ENCODE data around the gene SLC10A7. TPM values are rescaled to one million over a fixed set of nuclear protein-coding genes. Genes with fewer than 3 reads are reported as not detected.

SLC10A7 gene
- total RNA-seq, 3 donors from 2014 or later (not counting 1 experiment from before 2014, with no cell fraction given), result 16.0 to 29.4 (median 26.3) TPM

GRCh38 chr4:146407257-146407656 is 114.5 kb downstream of the SLC10A7 start:
- Histone ChIP-seq H3K4me3 (ENCODE audit: low read length) (no peak overlapping the region), H3K27ac (ENCODE audit: low read length) (no peak overlapping the region), H3K27me3 (ENCODE audit: control insufficient read depth, insufficient read depth, low read length) (no peaks in the 10 kb centered on the region), H3K9me3 (ENCODE audit: control insufficient read depth, insufficient read depth, low read length) (no peaks in the 10 kb centered on the region), H3K36me3 (ENCODE audit: control insufficient read depth, insufficient read depth, low read length) (no peaks in the 10 kb centered on the region), H3K4me1 (ENCODE audit: control insufficient read depth, insufficient read depth, low read length) (no peaks in the 10 kb centered on the region)
- Mint-ChIP-seq H3K27me3 (ENCODE audit: low read depth in 2 of 2) (no peaks in the 10 kb centered on the region), H3K9me3 (no peaks in the 10 kb centered on the region), H3K27ac (no peak overlapping the region), H3K4me3 (no peak overlapping the region), H3K36me3 (no peaks in the 10 kb centered on the region), H3K4me1 (no peaks in the 10 kb centered on the region)
- DNase-seq (no peak), ATAC-seq (no peak)
- 75% methylated on average over 2 of the region's 3 CpGs for WGBS (ENCODE audit: insufficient coverage)
- TF ChIP-seq CTCF (IDR thresholded peaks at IDR 0.05), result no peak
- intact Hi-C loops (cut with micrococcal nuclease), result no loop called here

- DNase-seq, result no peak
- no peak overlapping the region for H3K27ac Mint-ChIP-seq
- H3K27me3 Mint-ChIP-seq (ENCODE audit: low read depth in 2 of 2), result no peaks in the 10 kb centered on the region
- no peaks in the 10 kb centered on the region for H3K27me3 ChIP-seq (ENCODE audit: control insufficient read depth, insufficient read depth, low read length)
- H3K4me1 Mint-ChIP-seq, result no peaks in the 10 kb centered on the region
- intact Hi-C loops (cut with micrococcal nuclease), result no loop called here
- no peaks in the 10 kb centered on the region for H3K9me3 Mint-ChIP-seq
- H3K27ac ChIP-seq (ENCODE audit: low read length), result no peak overlapping the region
- WGBS (ENCODE audit: insufficient coverage), result 83% methylated on average over 2 of the region's 2 CpGs
- H3K4me3 Mint-ChIP-seq, result no peak overlapping the region
- H3K9me3 ChIP-seq (ENCODE audit: control insufficient read depth, insufficient read depth, low read length), result no peaks in the 10 kb centered on the region
- H3K36me3 Mint-ChIP-seq, result no peaks in the 10 kb centered on the region
- no peak for TF ChIP-seq CTCF (IDR thresholded peaks at IDR 0.05)
- H3K4me1 ChIP-seq (ENCODE audit: control insufficient read depth, insufficient read depth, low read length), result no peaks in the 10 kb centered on the region
- H3K4me3 ChIP-seq (ENCODE audit: low read length), result no peak overlapping the region
- ATAC-seq, result no peak
- H3K36me3 ChIP-seq (ENCODE audit: control insufficient read depth, insufficient read depth, low read length), result no peaks in the 10 kb centered on the region
Measured at GRCh38 chr4:146401274-146401673, 120.5 kb downstream of the SLC10A7 start.

- Mint-ChIP-seq H3K9me3 (no peaks in the 10 kb centered on the region), H3K4me1 (no peaks in the 10 kb centered on the region), H3K27me3 (ENCODE audit: low read depth in 2 of 2) (no peaks in the 10 kb centered on the region), H3K36me3 (no peaks in the 10 kb centered on the region), H3K4me3 (no peak overlapping the region), H3K27ac (no peak overlapping the region)
- H3K4me1 ChIP-seq (ENCODE audit: control insufficient read depth, insufficient read depth, low read length), result no peaks in the 10 kb centered on the region
- no peak overlapping the region for H3K27ac ChIP-seq (ENCODE audit: low read length)
- WGBS (ENCODE audit: insufficient coverage), result 81% methylated on average over 6 of the region's 6 CpGs
- intact Hi-C loops (cut with micrococcal nuclease), result no loop called here
- no peaks in the 10 kb centered on the region for H3K9me3 ChIP-seq (ENCODE audit: control insufficient read depth, insufficient read depth, low read length)
- DNase-seq, result no peak
- H3K27me3 ChIP-seq (ENCODE audit: control insufficient read depth, insufficient read depth, low read length), result no peaks in the 10 kb centered on the region
- H3K4me3 ChIP-seq (ENCODE audit: low read length), result no peak overlapping the region
- no peaks in the 10 kb centered on the region for H3K36me3 ChIP-seq (ENCODE audit: control insufficient read depth, insufficient read depth, low read length)
- no peak for TF ChIP-seq CTCF (IDR thresholded peaks at IDR 0.05)
- no peak for ATAC-seq
Measured at GRCh38 chr4:146398896-146399445, 122.8 kb downstream of the SLC10A7 start.

GRCh38 chr4:146398404-146398803 is 123.3 kb downstream of the SLC10A7 start:
- H3K36me3 ChIP-seq (ENCODE audit: control insufficient read depth, insufficient read depth, low read length), result no peaks in the 10 kb centered on the region
- Mint-ChIP-seq H3K27ac (no peak overlapping the region), H3K36me3 (no peaks in the 10 kb centered on the region), H3K27me3 (ENCODE audit: low read depth in 2 of 2) (no peaks in the 10 kb centered on the region), H3K9me3 (no peaks in the 10 kb centered on the region), H3K4me1 (no peaks in the 10 kb centered on the region), H3K4me3 (no peak overlapping the region)
- H3K9me3 ChIP-seq (ENCODE audit: control insufficient read depth, insufficient read depth, low read length), result no peaks in the 10 kb centered on the region
- no peaks in the 10 kb centered on the region for H3K27me3 ChIP-seq (ENCODE audit: control insufficient read depth, insufficient read depth, low read length)
- no peaks in the 10 kb centered on the region for H3K4me1 ChIP-seq (ENCODE audit: control insufficient read depth, insufficient read depth, low read length)
- no peak overlapping the region for H3K27ac ChIP-seq (ENCODE audit: low read length)
- WGBS (ENCODE audit: insufficient coverage), result no CpG with 5 or more reads among the region's 1 CpG
- intact Hi-C loops (cut with micrococcal nuclease), result no loop called here
- no peak overlapping the region for H3K4me3 ChIP-seq (ENCODE audit: low read length)
- ATAC-seq (no peak), DNase-seq (no peak)
- TF ChIP-seq CTCF (IDR thresholded peaks at IDR 0.05), result no peak
